Measurements from ENCODE around the gene CA5A.
"Not testable (repeated sequence)": the region's sequence is repeated elsewhere in the genome, so short reads cannot be mapped to it uniquely, and the experiment has no call there.

The CA5A gene

GRCh38 chr16:87919681-87919994 is 16.7 kb downstream of the CA5A start:
- no peak for DNase-seq

- DNase-seq: no peak
Measured at GRCh38 chr16:87918866-87919680, 17.3 kb downstream of the CA5A start.

GRCh38 chr16:87918338-87918737 is 18.0 kb downstream of the CA5A start:
- no peak for DNase-seq

GRCh38 chr16:87917503-87917902 is 18.8 kb downstream of the CA5A start:
- DNase-seq: no peak

- DNase-seq: no peak
Measured at GRCh38 chr16:87914812-87915211, 21.5 kb downstream of the CA5A start.

GRCh38 chr16:87914021-87914725 is 22.2 kb downstream of the CA5A start:
- DNase-seq: not testable (repeated sequence)

GRCh38 chr16:87912691-87913090 is 23.6 kb downstream of the CA5A start:
- not testable (repeated sequence) for DNase-seq

GRCh38 chr16:87911106-87911763 is 25.1 kb downstream of the CA5A start:
- DNase-seq: not testable (repeated sequence)

GRCh38 chr16:87909203-87909935 is 27.0 kb downstream of the CA5A start:
- peak; percentile 69 for DNase-seq

- not testable (repeated sequence) for DNase-seq
Measured at GRCh38 chr16:87908101-87908500, 28.2 kb downstream of the CA5A start.

- not testable (repeated sequence) for DNase-seq
Measured at GRCh38 chr16:87905521-87905920, 30.8 kb downstream of the CA5A start.

- not testable (repeated sequence) for DNase-seq
Measured at GRCh38 chr16:87904963-87905362, 31.4 kb downstream of the CA5A start.

GRCh38 chr16:87900489-87900888 is 35.8 kb downstream of the CA5A start:
- DNase-seq: not testable (repeated sequence)

- DNase-seq: no peak
Measured at GRCh38 chr16:87897521-87898505, 38.5 kb downstream of the CA5A start.

GRCh38 chr16:87896924-87897520 is 39.3 kb downstream of the CA5A start:
- DNase-seq: not testable (repeated sequence)

GRCh38 chr16:87896176-87896890 is 40.0 kb downstream of the CA5A start:
- DNase-seq: not testable (repeated sequence)

- no peak for DNase-seq
Measured at GRCh38 chr16:87895641-87896141, 40.6 kb downstream of the CA5A start.

- DNase-seq: not testable (repeated sequence)
Measured at GRCh38 chr16:87894005-87894404, 42.3 kb downstream of the CA5A start.

GRCh38 chr16:87891764-87892163 is 44.6 kb downstream of the CA5A start:
- no peak for DNase-seq

GRCh38 chr16:87889762-87890161 is 46.6 kb downstream of the CA5A start:
- DNase-seq: not testable (repeated sequence)
